ENCODE measurements around the gene DHRS7C. TPM values are rescaled to one million over a fixed set of nuclear protein-coding genes. Genes with fewer than 3 reads are reported as not detected.

Gene DHRS7C
- total and polyA plus RNA-seq, 2 donors (not counting 1 experiment from before 2014, with no cell fraction given): not detected

GRCh38 chr17:9728564-9728963 is 62.8 kb downstream of the DHRS7C start:
- Mint-ChIP-seq H3K9me3 (ENCODE audit: insufficient read depth) (no peaks in the 10 kb centered on the region), H3K4me1 (no peaks in the 10 kb centered on the region), H3K4me3 (no peak overlapping the region), H3K27ac (no peak overlapping the region), H3K27me3 (peaks cover 5% of the 10 kb centered on the region)
- Histone ChIP-seq H3K36me3 (replicated peaks in 1 of 2; ENCODE audit: control extremely low read depth in 1 of 2, control insufficient read depth in 1 of 2, extremely low read depth in 1 of 2, insufficient read depth in 2 of 2, low read length in 1 of 2) (no peaks in the 10 kb centered on the region), H3K9ac (ENCODE audit: low read length) (no peak overlapping the region), H3K27me3 (replicated peaks in 1 of 4; ENCODE audit: control extremely low read depth in 1 of 4, control insufficient read depth in 3 of 4, insufficient read depth in 4 of 4, low read length in 3 of 4) (no peaks in the 10 kb centered on the region), H2AFZ (ENCODE audit: insufficient read depth, low read depth, low read length, poor library complexity, severe bottlenecking) (no peak overlapping the region), H3K9me3 (ENCODE audit: control extremely low read depth in 1 of 3, control insufficient read depth in 2 of 3, insufficient read depth in 1 of 3, low read length in 2 of 3) (peaks cover 0 to 5% (median 0%) of the 10 kb centered on the region in 3 donors), H3K79me2 (ENCODE audit: control insufficient read depth, insufficient read depth, low read length) (no peaks in the 10 kb centered on the region), H3K4me3 (ENCODE audit: control extremely low read depth in 1 of 5, extremely low read depth in 1 of 5, insufficient read depth in 1 of 5, low read depth in 2 of 5, low read length in 4 of 5) (no peak overlapping the region), H3K4me2 (replicated peaks; ENCODE audit: low read depth, low read length, poor library complexity, severe bottlenecking) (no peak overlapping the region), H3K4me1 (ENCODE audit: control insufficient read depth in 2 of 2, insufficient read depth in 2 of 2, low read length in 2 of 2) (no peaks in the 10 kb centered on the region), H3K27ac (ENCODE audit: low read length in 2 of 2) (no peak overlapping the region), H4K20me1 (ENCODE audit: control insufficient read depth, insufficient read depth, low read length, poor library complexity, severe bottlenecking) (no peaks in the 10 kb centered on the region)
- ATAC-seq (ENCODE audit: low read depth) (no peak), DNase-seq (no peak)
- intact Hi-C loops (cut with micrococcal nuclease): no loop called here
- no peak for TF ChIP-seq EZH2 (IDR thresholded peaks at IDR 0.05; ENCODE audit: borderline replicate concordance, insufficient read depth, low read depth, low read length, poor library complexity, severe bottlenecking)
- no peak for TF ChIP-seq CTCF (IDR thresholded peaks at IDR 0.05)
- 91% methylated on average over 12 of the region's 12 CpGs for WGBS (ENCODE audit: insufficient coverage)
- POLR2A ChIA-PET: no interaction called here
- CTCF ChIA-PET: interaction anchor here (0.6 to 1.4 kb wide), 3 partner anchors 9 to 887 kb away, joined by 3 to 7 read pairs (median 3); no protein-coding TSS in a partner anchor

- Histone ChIP-seq H3K9ac (ENCODE audit: low read length) (no peak overlapping the region), H2AFZ (ENCODE audit: insufficient read depth, low read depth, low read length, poor library complexity, severe bottlenecking) (no peak overlapping the region), H3K4me2 (replicated peaks; ENCODE audit: low read depth, low read length, poor library complexity, severe bottlenecking) (no peak overlapping the region), H3K27ac (ENCODE audit: low read length in 2 of 2) (no peak overlapping the region), H3K4me1 (ENCODE audit: control insufficient read depth in 2 of 2, insufficient read depth in 2 of 2, low read length in 2 of 2) (no peaks in the 10 kb centered on the region), H3K4me3 (ENCODE audit: control extremely low read depth in 1 of 5, extremely low read depth in 1 of 5, insufficient read depth in 1 of 5, low read depth in 2 of 5, low read length in 4 of 5) (no peak overlapping the region), H3K27me3 (replicated peaks in 1 of 4; ENCODE audit: control extremely low read depth in 1 of 4, control insufficient read depth in 3 of 4, insufficient read depth in 4 of 4, low read length in 3 of 4) (no peaks in the 10 kb centered on the region), H4K20me1 (ENCODE audit: control insufficient read depth, insufficient read depth, low read length, poor library complexity, severe bottlenecking) (no peaks in the 10 kb centered on the region), H3K36me3 (replicated peaks in 1 of 2; ENCODE audit: control extremely low read depth in 1 of 2, control insufficient read depth in 1 of 2, extremely low read depth in 1 of 2, insufficient read depth in 2 of 2, low read length in 1 of 2) (no peaks in the 10 kb centered on the region), H3K79me2 (ENCODE audit: control insufficient read depth, insufficient read depth, low read length) (no peaks in the 10 kb centered on the region), H3K9me3 (ENCODE audit: control extremely low read depth in 1 of 3, control insufficient read depth in 2 of 3, insufficient read depth in 1 of 3, low read length in 2 of 3) (peaks cover 0 to 5% (median 0%) of the 10 kb centered on the region in 3 donors)
- no peaks in the 10 kb centered on the region for H3K9me3 Mint-ChIP-seq (ENCODE audit: insufficient read depth)
- H3K4me1 Mint-ChIP-seq: no peaks in the 10 kb centered on the region
- intact Hi-C loops (cut with micrococcal nuclease): no loop called here
- no peak overlapping the region for H3K27ac Mint-ChIP-seq
- 95% methylated on average over 18 of the region's 18 CpGs for WGBS (ENCODE audit: insufficient coverage)
- CTCF ChIA-PET: interaction anchor here (1.0 to 1.4 kb wide), 2 partner anchors 8 to 15 kb away, joined by 3 to 7 read pairs; no protein-coding TSS in a partner anchor
- H3K27me3 Mint-ChIP-seq: peaks cover 5% of the 10 kb centered on the region
- TF ChIP-seq EZH2 (IDR thresholded peaks at IDR 0.05; ENCODE audit: borderline replicate concordance, insufficient read depth, low read depth, low read length, poor library complexity, severe bottlenecking) (no peak), CTCF (IDR thresholded peaks at IDR 0.05) (no peak)
- ATAC-seq (ENCODE audit: low read depth) (no peak), DNase-seq (no peak)
- H3K4me3 Mint-ChIP-seq: no peak overlapping the region
- POLR2A ChIA-PET: no interaction called here
These were observed 63.4 kb downstream of the DHRS7C start for GRCh38 chr17:9728005-9728404.
